HG03135 (cell line): ENCODE results near the gene C3orf18.

Source experiments
- ATAC-seq: cut with Tn5 transposase; IDR thresholded peaks from one replicate; pipeline ENCODE4 v1.9.1; 2021; ENCODE audit warnings: mild to moderate bottlenecking, moderate library complexity; ENCODE audit not compliant: unreplicated experiment

C3orf18 gene

GRCh38 chr3:50604110-50604621 is 36.6 kb upstream of the C3orf18 start:
- ATAC-seq, result no peak

- ATAC-seq, result no peak
These were observed 35.9 kb upstream of the C3orf18 start for GRCh38 chr3:50603261-50604109.

GRCh38 chr3:50602595-50603191 is 35.1 kb upstream of the C3orf18 start:
- no peak for ATAC-seq

- ATAC-seq, result peak; percentile 72
These were observed 33.5 kb upstream of the C3orf18 start for GRCh38 chr3:50600841-50601591.

GRCh38 chr3:50600141-50600753 is 32.7 kb upstream of the C3orf18 start:
- ATAC-seq, result no peak

- no peak for ATAC-seq
These were observed 32.2 kb upstream of the C3orf18 start for GRCh38 chr3:50599716-50600118.

- ATAC-seq, result no peak
These were observed 31.7 kb upstream of the C3orf18 start for GRCh38 chr3:50599115-50599715.

- ATAC-seq, result no peak
These were observed 26.8 kb upstream of the C3orf18 start for GRCh38 chr3:50594253-50594785.

GRCh38 chr3:50592568-50592967 is 25.0 kb upstream of the C3orf18 start:
- no peak for ATAC-seq

GRCh38 chr3:50591196-50591741 is 23.7 kb upstream of the C3orf18 start:
- ATAC-seq, result no peak

- ATAC-seq, result no peak
These were observed 21.3 kb upstream of the C3orf18 start for GRCh38 chr3:50588759-50589433.

GRCh38 chr3:50587806-50588758 is 20.5 kb upstream of the C3orf18 start:
- ATAC-seq, result no peak

- no peak for ATAC-seq
These were observed 19.8 kb upstream of the C3orf18 start for GRCh38 chr3:50587373-50587772.

GRCh38 chr3:50586763-50587070 is 19.2 kb upstream of the C3orf18 start:
- ATAC-seq, result no peak

GRCh38 chr3:50585919-50586762 is 18.6 kb upstream of the C3orf18 start:
- no peak for ATAC-seq

- no peak for ATAC-seq
These were observed 16.8 kb upstream of the C3orf18 start for GRCh38 chr3:50584391-50584790.

GRCh38 chr3:50583897-50584296 is 16.4 kb upstream of the C3orf18 start:
- no peak for ATAC-seq

GRCh38 chr3:50582083-50582482 is 14.5 kb upstream of the C3orf18 start:
- ATAC-seq, result no peak
